Spinal cord (tissue), 10 donors: ENCODE data around the gene CETN1. TPM values are rescaled to one million over a fixed set of nuclear protein-coding genes. Genes with fewer than 3 reads are reported as not detected.

ENCODE experiments used
- DNase-seq, 6 donors: peaks; one replicate each; pipeline versions ENCODE4 v3.0.0 to v3.0.0-alpha.2; 2013 to 2015; ENCODE audit warnings: low spot score in 6 of 6, low read depth in 4 of 6
- H3K27ac ChIP-seq: one replicate; pipeline ENCODE4 v1.5.1; 2013; ENCODE audit warnings: low read depth, low read length, control low read depth
- H3K27me3 ChIP-seq: one replicate; pipeline ENCODE4 v1.6.1; 2013; ENCODE audit warnings: low read length; ENCODE audit not compliant: control insufficient read depth, insufficient read depth
- H3K36me3 ChIP-seq: one replicate; pipeline ENCODE4 v1.6.1; 2013; ENCODE audit warnings: low read length; ENCODE audit not compliant: control insufficient read depth, insufficient read depth
- H3K4me1 ChIP-seq: one replicate; pipeline ENCODE4 v1.6.1; 2013; ENCODE audit warnings: low read length; ENCODE audit not compliant: control insufficient read depth, insufficient read depth
- H3K4me3 ChIP-seq: one replicate; pipeline ENCODE4 v1.5.1; 2013; ENCODE audit warnings: low read depth, low read length, control low read depth
- H3K9me3 ChIP-seq: one replicate; pipeline ENCODE4 v1.6.1; 2013; ENCODE audit warnings: low read length; ENCODE audit not compliant: control insufficient read depth, insufficient read depth
- WGBS: methylation state at CpG from one replicate; pipeline ENCODE4 v1.1.5; 2013; ENCODE audit warnings: missing lambda C conversion rate; ENCODE audit not compliant: insufficient coverage; 5-methylcytosine and 5-hydroxymethylcytosine counted together
- long read RNA-seq, 4 donors: transcript quantifications; one replicate each; lab custom pipeline, GENCODE V29; 2026
- polyA plus RNA-seq, 2 donors: library from polyadenylated mRNA; unstranded; fragments of 120-200 nt; gene quantifications; one replicate each; pipeline ENCODE4 v1.2.1, GENCODE V29; 2013; ENCODE audit not compliant: insufficient read length in 2 of 2
- total RNA-seq, 2 donors: library from RNA; depleted of rRNA in 1 of 2; stranded (reverse); fragments of 120-200 nt in 1 of 2; fragments of >200 nt in 1 of 2; gene quantifications; one replicate each; pipeline versions ENCODE4 v1.2.3 to v1.2.4, GENCODE V29; 2013 to 2014
- donor health status: healthy.

The CETN1 gene
- total RNA-seq (not detected), polyA plus RNA-seq (not detected)
- long read RNA-seq, donor 1, result 0 reads
- long read RNA-seq, donor 2, result 0 reads
- long read RNA-seq, donor 3, result 0 reads
- long read RNA-seq, donor 4, result 0 reads

DNA sequence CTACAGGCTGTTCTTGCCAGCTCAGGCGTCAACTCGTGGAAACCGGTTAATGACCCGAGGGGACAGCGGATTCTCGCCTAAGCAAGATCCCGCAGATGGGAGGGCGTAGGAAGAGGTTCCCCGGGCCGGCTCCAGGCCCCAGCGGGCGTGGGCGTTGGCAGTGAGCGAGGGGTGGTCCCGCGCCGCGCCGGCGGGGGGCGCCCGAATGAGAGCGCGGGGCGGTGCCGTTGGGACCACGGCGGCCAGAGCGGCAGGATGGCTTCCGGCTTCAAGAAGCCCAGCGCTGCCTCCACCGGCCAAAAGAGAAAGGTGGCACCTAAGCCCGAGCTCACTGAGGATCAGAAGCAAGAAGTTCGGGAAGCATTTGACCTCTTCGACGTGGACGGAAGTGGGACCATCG, at the start of gene CETN1:
TSS of gene CETN1 (plus strand) at position 227 of the 400 bp plus-strand sequence. CDS start at position 256, 29 bp downstream.
- no peak within 1 kb of the TSS for H3K27ac ChIP-seq
- 97% methylated on average over 37 of the region's 38 CpGs for WGBS
- H3K4me3 ChIP-seq, result no peak within 1 kb of the TSS

DNA sequence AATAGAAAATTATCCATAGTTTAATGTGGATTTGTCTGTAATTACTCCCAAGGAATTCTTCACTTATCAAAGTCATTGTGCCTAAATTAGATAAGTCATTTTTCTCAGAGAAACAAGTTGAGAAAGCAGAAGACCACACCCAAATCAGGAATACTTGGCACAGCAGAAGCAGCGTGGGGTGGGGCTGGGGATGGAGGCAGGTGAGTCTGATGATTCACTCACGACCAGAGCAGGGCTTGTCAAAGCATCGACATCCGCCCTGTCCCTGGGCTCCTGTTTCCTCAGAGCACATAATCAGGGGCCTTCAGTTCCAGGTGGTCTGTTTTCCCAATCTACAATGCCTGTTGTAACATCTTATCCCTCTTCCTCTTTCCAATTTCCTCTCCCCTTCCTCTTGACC, 48.2 kb upstream of the CETN1 start:
- H3K4me3 ChIP-seq, result no peak overlapping the region
- H3K4me1 ChIP-seq, result no peaks in the 10 kb centered on the region
- DNase-seq, result no peak
- 85% methylated on average over 4 of the region's 4 CpGs for WGBS
- H3K27me3 ChIP-seq, result no peaks in the 10 kb centered on the region
- H3K27ac ChIP-seq, result no peak overlapping the region
- H3K36me3 ChIP-seq, result no peaks in the 10 kb centered on the region
- no peaks in the 10 kb centered on the region for H3K9me3 ChIP-seq

More for the DNA sequence above, at the start of gene CETN1:
- no peak for DNase-seq
- Histone ChIP-seq H3K27me3 (no peaks in the 10 kb centered on the region), H3K36me3 (no peaks in the 10 kb centered on the region), H3K9me3 (no peaks in the 10 kb centered on the region), H3K4me1 (peaks cover 10% of the 10 kb centered on the region)

DNA sequence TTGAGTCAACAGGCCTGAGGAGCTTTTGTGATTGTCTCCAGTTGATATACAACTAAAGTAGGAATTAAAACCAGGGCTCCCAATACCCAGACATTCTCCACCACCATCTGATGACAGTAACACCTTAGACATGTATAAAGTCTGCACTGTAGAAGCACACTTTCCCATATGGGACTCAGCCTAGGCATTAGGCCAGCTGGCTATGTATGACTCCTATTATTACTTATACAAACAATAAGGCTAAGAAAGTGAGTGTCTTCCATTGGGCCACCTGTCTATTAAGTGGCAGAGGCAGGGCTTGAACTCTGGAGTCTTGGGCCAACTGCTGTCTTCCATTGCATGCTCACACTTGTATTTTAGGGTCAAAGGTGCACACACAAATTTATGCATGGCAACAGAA, 47.5 kb upstream of the CETN1 start:
- H3K4me3 ChIP-seq, result no peak overlapping the region
- H3K36me3 ChIP-seq, result no peaks in the 10 kb centered on the region
- H3K27me3 ChIP-seq, result no peaks in the 10 kb centered on the region
- DNase-seq, result no peak
- H3K9me3 ChIP-seq, result no peaks in the 10 kb centered on the region
- no peaks in the 10 kb centered on the region for H3K4me1 ChIP-seq
- H3K27ac ChIP-seq, result no peak overlapping the region

DNA sequence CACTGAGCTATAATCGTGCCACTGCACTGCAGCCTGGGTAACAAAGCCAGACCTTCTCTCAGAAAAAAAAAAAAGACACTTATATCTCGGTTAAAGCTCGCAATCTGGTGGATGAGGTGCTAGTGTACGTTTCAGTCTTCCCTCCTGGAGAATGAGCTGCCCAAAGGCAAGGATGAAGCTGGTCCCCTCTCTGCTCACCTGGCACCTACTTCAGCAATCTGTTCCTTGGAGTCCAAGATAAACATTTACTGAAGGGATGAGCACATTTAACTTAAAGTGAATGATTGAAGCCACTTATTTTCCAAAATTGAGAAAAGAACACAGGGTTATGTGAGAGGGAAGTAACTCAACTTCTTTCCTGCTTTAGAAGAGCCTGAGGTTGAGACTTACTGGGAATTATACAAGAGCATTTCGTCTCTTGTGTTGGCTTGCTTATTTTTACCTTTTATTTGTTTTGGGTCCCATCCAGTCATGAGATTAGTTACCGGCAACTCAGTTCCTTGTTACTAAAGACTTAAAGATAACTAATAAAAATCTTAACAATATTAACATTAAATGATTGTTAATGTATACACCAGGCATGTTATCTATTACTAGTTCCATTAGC, 46.1 kb upstream of the CETN1 start:
- WGBS, result no CpG with 5 or more reads among the region's 6 CpGs
- Histone ChIP-seq H3K4me1 (no peaks in the 10 kb centered on the region), H3K9me3 (no peaks in the 10 kb centered on the region), H3K27me3 (no peaks in the 10 kb centered on the region), H3K36me3 (no peaks in the 10 kb centered on the region), H3K4me3 (no peak overlapping the region), H3K27ac (no peak overlapping the region)
- no peak for DNase-seq

DNA sequence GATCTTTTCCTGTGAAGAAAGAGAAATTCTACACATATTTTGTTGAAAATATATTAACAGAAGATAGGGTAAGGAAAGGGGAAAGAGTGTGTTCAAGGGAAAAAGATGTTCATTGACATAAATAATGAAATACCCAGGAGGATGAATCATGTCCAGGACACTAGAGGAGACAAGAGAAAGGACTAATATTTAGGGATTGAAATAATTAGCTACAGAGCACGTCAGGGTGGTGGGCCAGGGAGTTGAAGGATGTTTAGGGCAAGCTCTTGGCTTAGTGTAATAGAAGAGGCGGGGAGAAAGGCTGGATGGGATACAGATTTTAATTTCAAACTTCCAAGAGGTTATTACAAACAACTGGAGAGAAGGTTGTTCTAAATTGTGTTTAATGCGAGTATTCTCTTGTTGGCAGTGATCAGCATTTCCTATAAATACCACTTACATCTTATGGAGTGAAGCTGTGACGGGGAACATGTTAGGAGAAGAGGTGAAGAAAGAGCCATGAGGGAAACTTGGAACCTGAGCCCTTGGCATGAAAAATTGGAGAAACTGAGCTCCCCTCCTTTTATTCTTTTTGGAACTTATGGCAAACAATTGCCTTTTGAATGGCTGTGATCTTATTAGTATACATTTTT, 36.6 kb upstream of the CETN1 start:
- Histone ChIP-seq H3K27ac (no peak overlapping the region), H3K9me3 (no peaks in the 10 kb centered on the region), H3K4me3 (no peak overlapping the region), H3K4me1 (no peaks in the 10 kb centered on the region), H3K36me3 (no peaks in the 10 kb centered on the region), H3K27me3 (no peaks in the 10 kb centered on the region)
- peak in 1 of 6 donors; percentile 4 for DNase-seq
- WGBS, result no CpG with 5 or more reads among the region's 4 CpGs

DNA sequence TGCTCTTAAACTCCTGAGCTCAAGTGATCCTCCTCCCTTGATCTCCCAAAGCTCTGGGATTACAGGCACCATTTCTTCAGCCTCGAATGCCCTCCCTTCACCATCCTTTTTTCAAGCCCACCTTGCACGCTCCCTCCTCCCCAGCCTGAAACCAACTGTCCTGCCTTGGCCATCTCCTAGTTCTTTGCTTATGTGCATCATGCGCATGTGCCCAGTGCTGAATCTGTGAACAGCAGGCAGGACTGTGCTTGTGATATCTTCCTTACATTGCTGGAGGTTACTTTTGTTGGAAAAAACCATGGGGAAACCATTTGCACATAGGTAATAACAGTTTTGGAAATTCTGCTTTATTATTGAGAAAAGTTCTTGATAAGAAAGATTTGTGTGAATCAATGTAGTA, 30.2 kb upstream of the CETN1 start:
- Histone ChIP-seq H3K36me3 (no peaks in the 10 kb centered on the region), H3K27ac (no peak overlapping the region), H3K4me1 (no peaks in the 10 kb centered on the region), H3K9me3 (no peaks in the 10 kb centered on the region), H3K27me3 (no peaks in the 10 kb centered on the region), H3K4me3 (no peak overlapping the region)
- 92% methylated on average over 2 of the region's 3 CpGs for WGBS
- no peak for DNase-seq

DNA sequence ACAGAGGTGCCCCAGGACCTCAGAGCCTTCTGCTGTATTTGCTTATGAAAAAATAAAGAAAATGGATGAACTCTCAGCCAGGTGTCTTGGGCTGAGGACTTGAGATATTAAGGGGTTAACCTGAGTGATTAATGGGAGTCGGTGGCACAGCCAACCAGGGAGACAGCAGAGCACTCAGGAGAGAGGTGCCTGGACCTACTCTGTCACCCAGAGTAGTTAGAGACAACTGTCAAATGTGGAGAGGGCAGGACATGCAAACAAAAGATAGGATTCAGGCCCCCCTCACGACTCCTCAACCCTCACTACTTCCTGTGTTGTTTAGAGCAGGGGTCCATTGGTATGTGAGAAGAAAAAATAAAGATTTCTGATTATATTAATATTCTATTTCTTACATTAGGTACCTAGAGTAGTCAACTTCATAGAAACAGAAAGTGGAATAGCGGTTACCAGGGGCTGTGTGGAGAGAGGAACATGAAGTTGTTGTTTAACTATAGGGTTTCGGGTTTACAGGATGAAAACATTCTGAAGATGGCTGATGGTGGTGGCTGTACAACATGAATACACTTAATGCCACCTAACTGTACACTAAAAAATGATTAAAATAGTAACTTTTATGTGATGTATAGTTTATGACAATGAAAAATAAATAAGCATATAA, 28.6 kb upstream of the CETN1 start:
- no peak overlapping the region for H3K27ac ChIP-seq
- H3K4me3 ChIP-seq, result no peak overlapping the region
- no peaks in the 10 kb centered on the region for H3K9me3 ChIP-seq
- H3K36me3 ChIP-seq, result no peaks in the 10 kb centered on the region
- H3K4me1 ChIP-seq, result no peaks in the 10 kb centered on the region
- 73% methylated on average over 1 of the region's 4 CpGs for WGBS
- DNase-seq, result no peak
- no peaks in the 10 kb centered on the region for H3K27me3 ChIP-seq

DNA sequence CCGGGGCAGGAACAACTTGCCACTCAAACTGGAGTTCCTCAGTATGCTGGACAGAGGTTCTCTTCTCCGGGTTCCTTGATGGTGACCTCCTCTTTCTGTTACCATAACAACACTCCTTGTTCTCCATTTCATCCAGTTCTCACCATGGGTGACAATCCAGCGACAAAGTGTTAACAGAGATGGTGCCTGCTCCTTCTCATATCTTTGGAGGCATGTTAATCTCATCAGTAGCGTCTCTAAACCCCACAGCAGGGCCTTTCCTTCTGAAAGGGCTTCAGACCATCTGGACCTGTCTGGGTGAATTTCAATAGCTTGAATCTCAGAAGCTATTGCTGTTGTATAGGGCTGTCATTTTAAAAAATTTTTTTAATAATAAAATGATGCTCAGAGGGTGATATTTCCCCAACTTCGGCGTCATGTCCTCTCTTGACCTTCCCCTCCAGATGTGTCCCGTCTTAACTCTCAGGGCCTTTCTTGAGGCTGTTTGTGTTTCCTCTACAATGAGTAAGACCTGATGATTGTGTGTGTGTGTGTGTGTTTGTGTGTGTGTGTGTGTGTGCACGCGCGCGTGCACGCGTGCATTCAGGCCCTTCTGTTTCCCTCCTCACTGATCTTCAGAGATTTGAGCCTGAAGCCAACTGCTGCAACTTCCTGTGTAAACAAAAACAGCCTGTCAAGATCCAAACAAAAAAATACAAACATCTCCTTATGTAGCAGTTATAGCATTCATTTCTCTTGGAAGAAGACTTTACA, 24.3 kb upstream of the CETN1 start:
- Histone ChIP-seq H3K9me3 (no peaks in the 10 kb centered on the region), H3K4me1 (no peaks in the 10 kb centered on the region), H3K4me3 (no peak overlapping the region), H3K36me3 (no peaks in the 10 kb centered on the region), H3K27me3 (no peaks in the 10 kb centered on the region), H3K27ac (no peak overlapping the region)
- DNase-seq, result no peak
- 68% methylated on average over 7 of the region's 13 CpGs for WGBS

DNA sequence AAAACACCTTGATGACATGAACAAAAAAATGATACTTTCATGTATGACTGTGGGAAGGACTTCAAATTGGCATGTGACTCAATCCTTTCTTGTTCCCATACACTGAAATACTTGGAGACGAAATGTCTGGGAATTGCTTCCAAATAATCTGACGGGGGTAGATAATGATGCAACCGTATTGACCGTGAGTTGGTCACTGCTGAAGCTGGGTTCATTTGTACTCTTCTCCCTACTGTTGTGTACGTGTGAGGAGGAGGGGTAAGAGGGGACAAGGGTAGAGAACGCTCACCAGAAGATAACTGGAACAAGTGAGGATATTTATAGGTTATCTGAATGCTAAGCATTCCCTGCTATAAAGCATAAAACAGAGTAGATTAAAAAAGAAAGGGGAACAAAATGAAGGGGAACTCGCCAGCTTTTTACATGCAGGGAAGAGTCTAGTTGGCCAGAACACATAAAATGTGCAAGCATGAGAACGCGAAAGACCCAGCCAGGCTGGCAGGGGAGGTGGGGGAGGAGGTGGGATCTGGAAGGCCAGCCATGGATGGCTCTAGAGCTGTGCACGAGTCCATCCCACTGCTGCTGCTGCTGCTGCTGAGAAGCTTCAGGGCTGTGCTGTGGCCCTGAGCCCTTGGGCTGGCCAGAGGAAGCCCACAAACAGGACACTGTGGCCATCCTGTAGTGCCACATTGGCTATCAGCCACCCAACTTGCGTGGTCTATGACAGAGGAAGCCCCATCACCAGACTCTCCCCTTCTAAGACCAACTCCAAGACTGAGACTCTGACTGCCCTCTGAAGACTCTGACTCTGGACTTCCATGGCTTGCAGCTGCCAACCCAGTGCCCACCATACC, 15.2 kb upstream of the CETN1 start:
- no peaks in the 10 kb centered on the region for H3K9me3 ChIP-seq
- no peak overlapping the region for H3K27ac ChIP-seq
- 79% methylated on average over 8 of the region's 11 CpGs for WGBS
- no peaks in the 10 kb centered on the region for H3K36me3 ChIP-seq
- no peak for DNase-seq
- no peaks in the 10 kb centered on the region for H3K27me3 ChIP-seq
- no peaks in the 10 kb centered on the region for H3K4me1 ChIP-seq
- H3K4me3 ChIP-seq, result no peak overlapping the region
